HAP-1 (cell line): ENCODE measurements around the gene SP140L.
"Not testable (repeated sequence)": the region's sequence is repeated elsewhere in the genome, so short reads cannot be mapped to it uniquely, and the experiment has no call there.

Experiments
- DNase-seq, 2 experiments: peaks; one replicate each; pipeline ENCODE4 v3.0.0-alpha.2; 2016 to 2020; ENCODE audit warnings: low spot score in 2 of 2
- H3K27me3 ChIP-seq: fragments of 250-450 bp; sonication (Bioruptor Pico); 2 replicates; pipeline ENCODE4 v1.5.1; 2020; ENCODE audit warnings: low read depth, mild to moderate bottlenecking, moderate library complexity
- H3K36me3 ChIP-seq: fragments of 250-450 bp; sonication (Bioruptor Pico); replicated peaks from 2 replicates; pipeline ENCODE4 v1.5.1; 2020; ENCODE audit warnings: mild to moderate bottlenecking
- H3K4me1 ChIP-seq: fragments of 250-450 bp; sonication (Bioruptor Pico); 2 replicates; pipeline ENCODE4 v1.5.1; 2020; ENCODE audit warnings: mild to moderate bottlenecking
- H3K4me3 ChIP-seq: fragments of 250-450 bp; sonication (Bioruptor Pico); 2 replicates; pipeline ENCODE4 v1.5.1; 2020; ENCODE audit warnings: mild to moderate bottlenecking, moderate library complexity
- H3K9me3 ChIP-seq: fragments of 250-450 bp; sonication (Bioruptor Pico); 2 replicates; pipeline ENCODE4 v1.5.1; 2020; ENCODE audit warnings: mild to moderate bottlenecking, moderate library complexity
- in situ Hi-C: fragments of 300-500 bp; cut with MboI; formaldehyde crosslinking; loops from 3 replicates; pipeline ENCODE4 v1.14.3; 2020; ENCODE audit warnings: low sequenced_read_pairs, inconsistent platforms, mixed read lengths

The SP140L gene

DNA sequence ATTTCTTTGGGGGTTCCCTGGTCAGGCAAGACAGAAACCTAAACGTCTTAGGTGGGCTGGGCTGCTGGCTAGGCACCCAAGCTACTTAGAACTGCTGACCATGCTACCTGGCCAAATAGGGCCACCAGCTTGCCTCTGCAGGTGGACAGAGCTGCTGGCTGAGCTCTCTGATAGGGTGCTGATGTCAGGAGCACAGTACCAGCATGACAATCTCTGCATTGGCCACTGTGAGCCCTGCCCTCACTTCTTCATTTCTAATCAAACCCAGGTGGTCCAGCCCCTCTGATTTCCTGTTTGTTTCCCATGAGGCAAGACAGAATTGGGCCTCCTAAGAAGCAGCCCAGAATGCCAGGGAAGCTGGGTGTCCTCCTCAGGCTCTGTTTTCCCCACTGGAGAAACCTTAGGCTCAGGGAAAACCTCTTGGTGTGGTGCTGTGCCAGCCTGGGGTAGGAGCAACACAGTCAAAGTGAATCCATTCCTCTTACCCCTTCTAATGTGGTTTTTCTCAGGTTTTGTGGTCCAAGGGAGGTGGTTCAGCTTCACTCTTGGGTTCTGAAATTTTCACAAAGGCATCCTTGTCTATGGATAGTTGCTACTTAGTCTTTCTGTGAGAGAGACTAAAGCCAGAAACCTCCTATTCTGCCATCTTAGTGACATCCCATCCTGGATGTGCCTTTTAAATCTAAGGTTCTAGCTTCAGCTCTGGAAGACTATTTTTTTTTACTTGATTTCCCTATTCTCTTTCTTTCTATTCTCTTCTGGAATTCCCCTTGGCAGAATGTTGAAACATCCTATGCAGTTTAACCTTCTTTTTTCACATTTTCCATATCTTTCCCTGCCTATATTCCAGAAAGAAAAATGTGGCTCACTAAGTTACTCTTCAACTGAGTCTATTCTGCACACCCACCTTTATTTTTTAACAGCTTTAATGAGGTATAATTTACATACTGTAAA is 104.2 kb downstream of the SP140L start:
- Histone ChIP-seq H3K9me3 (no peaks in the 10 kb centered on the region), H3K27me3 (no peaks in the 10 kb centered on the region), H3K36me3 (no peaks in the 10 kb centered on the region), H3K4me3 (no peak overlapping the region), H3K4me1 (no peaks in the 10 kb centered on the region)
- in situ Hi-C loops = no loop called here
- DNase-seq = no peak

DNA sequence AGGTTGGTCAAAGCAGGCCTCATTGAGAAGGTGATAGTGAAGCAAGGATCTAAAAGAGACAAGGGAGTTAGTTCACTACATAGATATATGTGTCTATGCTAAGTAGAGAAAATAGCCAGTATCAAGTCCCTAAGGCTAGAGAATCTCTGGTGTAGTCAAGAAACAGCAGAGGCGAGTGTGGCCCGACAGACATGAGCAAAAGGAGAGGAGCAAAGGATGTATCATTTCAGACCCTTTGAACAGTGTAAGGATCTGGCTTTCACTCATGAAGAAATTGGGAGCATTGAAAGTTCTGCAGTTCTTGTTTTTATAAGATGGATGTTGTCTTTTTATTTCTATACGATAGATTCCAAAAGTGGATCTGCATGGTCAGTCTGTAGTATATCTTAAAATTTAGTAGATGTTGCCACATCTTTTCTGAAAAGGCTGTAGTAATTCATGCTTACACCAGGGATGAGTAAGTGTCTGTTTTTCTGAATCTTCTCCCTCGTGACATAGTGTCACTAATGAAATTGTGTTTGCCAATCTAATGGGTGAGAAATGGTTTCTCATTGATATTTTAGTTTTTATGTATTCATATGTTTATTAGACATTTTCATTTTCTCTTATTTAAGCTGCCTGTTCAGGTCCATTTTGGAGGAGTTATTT is 107.8 kb downstream of the SP140L start:
- Histone ChIP-seq H3K4me1 (no peaks in the 10 kb centered on the region), H3K27me3 (no peaks in the 10 kb centered on the region), H3K4me3 (no peak overlapping the region), H3K9me3 (no peaks in the 10 kb centered on the region), H3K36me3 (no peaks in the 10 kb centered on the region)
- in situ Hi-C loops = no loop called here
- DNase-seq = no peak

DNA sequence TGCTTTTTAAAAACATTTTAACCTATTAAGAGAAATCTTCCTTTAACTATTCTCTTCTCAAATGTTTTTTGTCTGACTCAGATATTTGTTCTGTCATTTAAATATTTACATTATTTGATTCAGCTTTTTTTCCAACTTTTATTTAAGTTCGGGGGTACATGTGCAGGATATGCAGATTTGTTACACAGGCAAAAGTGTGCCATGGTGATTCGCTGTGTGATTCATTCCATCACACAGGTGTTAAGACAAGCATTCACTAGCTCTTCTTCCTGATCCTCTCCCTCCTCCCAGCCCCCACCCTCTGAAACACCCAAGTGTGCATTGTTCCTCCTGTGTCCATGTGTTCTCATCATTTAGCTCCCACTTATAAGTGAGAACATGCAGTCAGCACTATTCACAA is 108.4 kb downstream of the SP140L start:
- DNase-seq = no peak
- in situ Hi-C loops = no loop called here

DNA sequence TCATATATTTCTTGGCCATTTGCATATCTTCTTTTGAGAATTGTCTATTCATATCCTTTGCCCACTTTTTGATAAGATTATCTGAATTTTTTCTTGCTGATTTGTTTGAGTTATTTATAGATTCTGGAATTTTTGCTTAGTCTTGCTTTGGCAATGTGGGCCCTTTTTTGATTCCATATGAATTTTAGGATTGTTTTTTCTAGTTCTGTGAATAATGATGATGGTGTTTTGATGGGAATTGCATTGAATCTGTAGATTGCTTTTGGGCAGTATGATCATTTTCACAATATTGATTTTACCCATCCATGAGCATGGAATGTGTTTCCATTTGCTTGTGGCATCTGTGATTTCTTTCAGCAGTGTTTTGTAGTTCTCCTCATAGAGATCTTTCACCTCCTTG is 112.1 kb downstream of the SP140L start:
- H3K27me3 ChIP-seq, in situ Hi-C loops, H3K4me3 ChIP-seq, H3K36me3 ChIP-seq, H3K4me1 ChIP-seq, H3K9me3 ChIP-seq, DNase-seq: not testable (repeated sequence)

More for the DNA sequence above, 108.4 kb downstream of the SP140L start:
- Histone ChIP-seq H3K27me3 (no peaks in the 10 kb centered on the region), H3K4me1 (no peaks in the 10 kb centered on the region), H3K9me3 (no peaks in the 10 kb centered on the region), H3K4me3 (no peak overlapping the region), H3K36me3 (no peaks in the 10 kb centered on the region)

DNA sequence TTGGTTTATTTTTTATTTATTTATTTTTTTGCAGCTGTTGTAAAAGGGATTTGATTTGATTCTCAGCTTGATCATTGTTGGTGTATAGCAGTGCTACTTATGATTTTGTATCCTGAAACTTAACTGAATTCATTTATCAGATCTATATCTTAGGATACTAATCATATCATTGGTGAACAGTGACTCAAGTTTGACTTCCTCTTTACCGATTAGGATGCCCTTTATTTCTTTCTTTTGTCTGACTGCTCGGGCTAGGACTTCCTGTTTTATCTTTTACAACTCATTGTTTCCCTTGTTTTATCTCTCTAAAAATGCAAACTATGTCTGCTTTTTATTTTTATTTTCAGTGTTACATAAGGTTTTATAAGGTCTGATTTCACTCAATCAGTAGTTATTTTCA is 112.6 kb downstream of the SP140L start:
- DNase-seq = no peak
- H3K4me3 ChIP-seq = no peak overlapping the region
- H3K9me3 ChIP-seq = no peaks in the 10 kb centered on the region
- no peaks in the 10 kb centered on the region for H3K27me3 ChIP-seq
- H3K36me3 ChIP-seq = no peaks in the 10 kb centered on the region
- in situ Hi-C loops = no loop called here
- no peaks in the 10 kb centered on the region for H3K4me1 ChIP-seq

DNA sequence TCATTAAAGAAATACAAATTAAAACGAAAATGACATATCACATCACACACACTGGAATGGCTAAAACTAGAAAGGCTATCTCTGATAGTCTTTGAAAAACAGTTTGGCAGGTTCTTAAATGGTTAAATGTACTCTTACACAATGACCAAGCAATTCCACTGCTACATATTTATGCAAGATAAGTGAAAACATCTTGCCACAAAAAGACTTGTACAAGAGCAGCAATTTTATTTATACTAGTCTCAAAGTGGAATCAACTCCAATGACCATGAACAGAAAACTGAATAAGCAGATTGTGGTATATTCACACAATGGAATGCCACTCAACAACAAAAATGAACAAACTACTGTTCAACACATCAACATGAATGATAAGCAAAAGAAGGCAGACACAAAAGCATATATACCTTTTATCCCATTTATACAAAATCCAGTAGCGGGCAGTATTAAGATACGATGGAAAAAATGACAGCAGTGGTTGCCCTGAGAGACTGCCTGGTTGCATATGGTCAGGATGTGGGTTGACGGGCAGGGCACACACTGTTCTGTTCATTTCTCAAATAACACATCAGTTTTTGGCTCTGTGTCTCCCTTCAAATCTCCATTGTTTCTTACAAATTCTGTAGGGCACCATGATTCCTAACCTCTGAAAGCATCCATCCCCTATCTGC is 114.4 kb downstream of the SP140L start:
- Histone ChIP-seq H3K4me1 (no peaks in the 10 kb centered on the region), H3K4me3 (no peak overlapping the region), H3K9me3 (no peaks in the 10 kb centered on the region), H3K36me3 (no peaks in the 10 kb centered on the region), H3K27me3 (no peaks in the 10 kb centered on the region)
- no peak for DNase-seq
- in situ Hi-C loops = no loop called here

DNA sequence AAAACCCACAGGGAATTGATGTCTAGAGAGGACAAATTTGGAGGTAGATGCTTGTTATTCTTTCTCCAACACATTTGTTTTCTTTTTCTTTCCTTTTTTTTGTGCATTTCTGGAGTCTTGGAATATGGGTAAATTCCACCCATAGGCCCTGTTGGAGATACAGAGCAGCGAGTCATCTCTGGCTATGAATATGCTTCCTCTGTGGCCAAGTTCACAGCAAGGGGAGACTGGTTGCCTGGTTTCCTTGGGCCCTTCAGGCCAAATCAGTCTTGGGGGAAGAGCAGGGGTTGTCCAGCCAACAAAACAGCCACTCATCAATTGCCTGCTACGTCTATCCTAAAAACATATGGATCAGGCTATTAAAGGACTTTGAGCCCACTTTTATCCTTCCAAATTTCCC is 116.5 kb downstream of the SP140L start:
- no peak for DNase-seq
- Histone ChIP-seq H3K4me1 (no peaks in the 10 kb centered on the region), H3K27me3 (no peaks in the 10 kb centered on the region), H3K9me3 (no peaks in the 10 kb centered on the region), H3K36me3 (no peaks in the 10 kb centered on the region), H3K4me3 (no peak overlapping the region)
- in situ Hi-C loops = no loop called here

DNA sequence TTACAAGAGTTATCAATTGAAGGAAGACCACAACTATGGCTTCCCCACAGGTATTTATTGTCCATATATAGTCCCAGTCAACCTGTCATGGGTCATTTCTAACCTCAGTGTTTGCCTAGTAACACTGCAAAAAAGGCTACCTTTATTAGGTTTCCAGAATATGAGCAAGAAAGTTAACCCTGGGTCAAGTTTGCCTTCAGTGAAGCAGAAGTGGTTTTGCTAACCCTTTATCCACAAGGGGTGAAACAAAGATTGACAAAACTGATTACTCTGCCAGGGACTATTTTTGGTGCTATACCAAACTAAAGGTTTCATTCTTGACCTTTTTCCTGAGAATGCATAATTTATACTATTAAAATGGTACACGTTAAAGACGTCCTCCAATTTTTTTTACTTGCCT is 117.8 kb downstream of the SP140L start:
- H3K4me3 ChIP-seq = no peak overlapping the region
- H3K9me3 ChIP-seq = no peaks in the 10 kb centered on the region
- DNase-seq = no peak
- in situ Hi-C loops = no loop called here
- no peaks in the 10 kb centered on the region for H3K4me1 ChIP-seq
- no peaks in the 10 kb centered on the region for H3K27me3 ChIP-seq
- no peaks in the 10 kb centered on the region for H3K36me3 ChIP-seq

DNA sequence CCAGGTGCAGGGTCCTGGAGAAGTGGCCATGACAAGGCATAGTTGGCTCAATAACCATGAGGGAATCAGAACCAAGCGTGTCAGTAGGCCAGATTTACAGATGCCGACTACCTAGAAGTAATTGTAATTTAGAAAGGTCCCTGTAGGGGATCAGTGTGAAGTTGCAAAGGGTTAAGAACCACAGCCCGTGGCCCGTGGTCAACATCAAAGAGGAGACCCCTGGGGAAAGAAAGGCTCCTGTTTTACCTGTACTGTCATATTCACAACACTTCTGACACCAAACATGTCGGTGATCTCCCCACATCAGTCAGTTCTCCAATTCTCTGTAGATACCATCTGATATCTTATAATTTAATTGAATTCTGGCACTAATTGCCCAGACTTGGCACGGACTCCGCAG is 120.0 kb downstream of the SP140L start:
- in situ Hi-C loops = no loop called here
- no peaks in the 10 kb centered on the region for H3K9me3 ChIP-seq
- no peaks in the 10 kb centered on the region for H3K4me1 ChIP-seq
- DNase-seq = no peak
- H3K36me3 ChIP-seq = no peaks in the 10 kb centered on the region
- no peaks in the 10 kb centered on the region for H3K27me3 ChIP-seq
- no peak overlapping the region for H3K4me3 ChIP-seq

DNA sequence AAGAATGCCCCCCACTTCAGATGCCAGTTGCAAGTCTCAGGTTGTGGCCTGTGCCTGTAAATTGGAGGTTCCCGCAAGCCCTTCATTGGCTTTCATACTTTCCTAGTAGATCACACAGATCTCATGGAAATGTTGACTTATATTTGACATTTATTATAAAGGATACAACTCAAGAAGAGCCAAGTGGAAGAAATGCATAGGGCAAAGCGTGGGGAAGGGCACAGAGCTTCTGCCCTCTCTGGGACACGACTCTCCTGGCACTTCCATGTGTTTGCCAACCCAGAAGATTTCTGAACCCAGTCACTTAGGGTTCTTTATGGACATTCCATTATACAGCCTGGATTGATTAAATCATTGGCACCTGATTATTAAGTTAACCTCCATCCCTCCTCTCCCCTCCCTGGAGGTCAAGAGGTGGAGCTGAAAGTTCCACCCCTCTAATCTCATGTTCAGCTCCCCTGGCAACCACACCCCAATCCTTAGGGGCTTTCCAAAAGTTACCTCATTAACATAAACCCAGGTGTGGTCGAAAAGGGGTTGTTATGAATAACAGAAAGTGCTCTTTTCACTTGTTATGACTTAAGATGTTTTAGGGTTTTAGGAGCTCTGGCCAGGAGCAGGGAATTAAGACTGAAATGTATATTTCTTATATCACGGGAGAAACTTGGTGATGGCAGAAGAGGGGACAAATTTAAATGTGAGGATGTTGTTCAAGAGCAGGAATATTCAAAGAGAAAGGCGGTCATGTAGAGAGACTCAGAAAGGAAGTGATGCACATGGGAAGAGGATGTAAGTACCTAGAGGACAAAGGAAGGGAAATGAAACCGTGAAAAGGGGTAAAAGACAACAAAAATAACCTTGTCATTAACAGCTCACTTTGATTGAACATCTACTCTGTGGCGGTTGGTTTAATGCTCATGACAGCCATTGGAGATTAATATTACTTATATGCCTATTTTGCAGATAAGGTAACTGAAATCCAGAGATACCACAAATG is 120.8 kb downstream of the SP140L start:
- DNase-seq = no peak
- H3K9me3 ChIP-seq = no peaks in the 10 kb centered on the region
- no peaks in the 10 kb centered on the region for H3K4me1 ChIP-seq
- in situ Hi-C loops = no loop called here
- no peak overlapping the region for H3K4me3 ChIP-seq
- no peaks in the 10 kb centered on the region for H3K27me3 ChIP-seq
- no peaks in the 10 kb centered on the region for H3K36me3 ChIP-seq

DNA sequence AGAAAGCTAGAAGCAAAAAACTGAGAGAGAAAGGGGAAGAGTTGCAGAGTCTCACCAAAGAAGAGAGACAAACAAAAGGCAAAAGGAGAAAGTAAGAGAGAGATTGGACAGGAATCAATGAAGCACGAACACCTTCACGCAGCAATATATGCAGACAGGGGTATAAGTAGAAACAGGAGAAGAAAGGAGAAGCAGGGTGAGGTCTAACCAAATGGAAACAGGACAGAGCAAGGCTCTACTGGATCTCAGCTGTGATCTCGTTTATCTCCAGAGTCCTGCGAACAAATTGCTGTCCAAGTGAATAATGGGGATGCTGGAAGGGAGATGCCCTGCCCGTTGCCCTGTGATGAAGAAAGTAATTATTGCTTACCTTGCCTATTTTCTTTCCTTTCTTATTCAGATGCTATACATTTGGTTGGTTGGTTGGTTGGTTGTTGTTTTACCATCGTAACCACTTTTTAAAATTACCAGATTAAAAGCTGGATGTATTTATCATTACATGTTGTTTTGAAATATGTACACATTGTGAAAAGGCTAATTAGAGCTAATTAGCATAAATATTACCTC is 123.0 kb downstream of the SP140L start:
- no peak for DNase-seq
- Histone ChIP-seq H3K36me3 (no peaks in the 10 kb centered on the region), H3K27me3 (no peaks in the 10 kb centered on the region), H3K4me1 (no peaks in the 10 kb centered on the region), H3K4me3 (no peak overlapping the region), H3K9me3 (no peaks in the 10 kb centered on the region)
- in situ Hi-C loops = no loop called here

DNA sequence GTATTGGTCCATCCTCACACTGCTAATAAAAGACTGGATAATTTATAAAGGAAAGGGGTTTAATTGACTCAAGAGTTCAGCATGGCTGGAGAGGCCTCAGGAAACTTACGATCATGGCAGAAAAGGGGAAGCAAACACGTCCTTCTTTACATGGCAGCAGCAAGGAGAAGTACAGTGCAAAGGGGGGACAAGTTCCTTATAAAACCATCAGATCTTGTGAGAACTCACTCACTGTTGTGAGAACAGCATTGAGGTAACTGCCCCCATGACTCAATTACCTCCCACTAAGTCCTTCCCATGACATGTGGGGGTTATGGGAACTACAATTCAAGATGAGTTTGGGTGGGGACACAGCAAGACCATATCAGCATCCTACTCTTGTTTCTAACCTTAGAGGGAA is 126.0 kb downstream of the SP140L start:
- H3K27me3 ChIP-seq = no peaks in the 10 kb centered on the region
- no peak for DNase-seq
- no peaks in the 10 kb centered on the region for H3K9me3 ChIP-seq
- H3K4me3 ChIP-seq = no peak overlapping the region
- H3K36me3 ChIP-seq = no peaks in the 10 kb centered on the region
- no peaks in the 10 kb centered on the region for H3K4me1 ChIP-seq
- in situ Hi-C loops = no loop called here
